GM18907 (cell line): Measurements from ENCODE around the gene TMEM229A.
"Not testable (repeated sequence)": the region's sequence is repeated elsewhere in the genome, so short reads cannot be mapped to it uniquely, and the experiment has no call there.

Experiments
- ATAC-seq: cut with Tn5 transposase; IDR thresholded peaks from one replicate; pipeline ENCODE4 v1.9.1; 2021; ENCODE audit warnings: mild to moderate bottlenecking, moderate library complexity; ENCODE audit not compliant: unreplicated experiment

The TMEM229A gene

GRCh38 chr7:124032369-124033094 lies at the start of gene TMEM229A:
Gene TMEM229A, minus strand, starts transcription at chr7:124033067. Its CDS starts 64 bp downstream, at chr7:124033003.
- peak; percentile 68 for ATAC-seq

DNA sequence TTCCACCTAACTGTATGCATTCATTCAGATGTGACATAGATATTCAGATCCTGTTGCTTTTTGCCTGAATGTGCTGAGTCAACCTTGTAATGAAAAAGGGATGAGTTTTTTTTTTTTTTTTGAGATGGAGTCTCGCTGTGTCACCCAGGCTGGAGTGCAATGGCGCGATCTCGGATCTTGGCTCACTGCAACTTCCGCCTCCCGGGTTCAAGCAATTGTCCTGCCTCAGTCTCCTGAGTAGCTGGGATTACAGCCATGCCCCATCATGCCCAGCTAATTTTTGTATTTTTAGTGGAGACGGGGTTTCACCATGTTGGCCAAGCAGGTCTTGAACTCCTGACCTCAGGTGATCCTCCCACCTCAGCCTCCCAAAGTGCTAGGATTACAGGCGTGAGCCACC lies 49.4 kb upstream of the TMEM229A start:
- not testable (repeated sequence) for ATAC-seq

DNA sequence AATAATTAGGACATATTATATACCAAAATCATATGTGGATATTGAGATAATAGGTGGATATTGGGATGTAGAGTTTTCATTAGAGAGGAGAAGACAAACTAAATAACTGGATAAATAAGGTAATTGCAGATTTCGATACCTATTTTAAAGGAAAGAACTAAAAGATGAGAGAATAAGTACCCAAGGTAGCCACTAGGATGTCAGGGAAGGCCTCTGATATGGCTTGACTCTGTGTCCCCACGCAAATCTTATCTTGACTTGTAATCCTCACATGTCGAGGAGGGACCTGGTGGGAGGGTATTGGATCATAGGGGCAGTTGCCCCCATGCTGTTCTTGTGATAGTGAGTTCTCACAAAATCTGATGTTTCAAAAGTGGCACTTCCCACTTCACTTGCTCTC lies 44.7 kb upstream of the TMEM229A start:
- no peak for ATAC-seq

DNA sequence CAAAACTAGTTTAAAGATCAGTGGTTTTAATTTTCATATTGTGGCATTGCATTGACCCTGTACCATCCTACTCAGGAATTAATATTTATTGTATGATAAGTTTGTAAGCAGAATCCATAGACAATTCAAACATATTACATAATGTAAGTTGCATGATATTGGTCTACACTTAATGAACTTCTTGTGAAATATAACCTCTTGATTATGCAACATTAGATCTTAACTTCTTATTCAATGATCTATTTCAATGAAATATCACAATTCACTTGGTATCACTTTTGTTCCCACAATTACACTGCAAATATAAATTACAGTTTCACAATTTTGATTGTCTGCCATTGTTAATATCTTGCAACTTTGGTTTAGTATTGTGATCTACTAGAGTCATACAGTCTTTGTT lies 44.0 kb upstream of the TMEM229A start:
- ATAC-seq, result no peak

GRCh38 chr7:124074007-124074406 lies 41.1 kb upstream of the TMEM229A start:
- no peak for ATAC-seq

DNA sequence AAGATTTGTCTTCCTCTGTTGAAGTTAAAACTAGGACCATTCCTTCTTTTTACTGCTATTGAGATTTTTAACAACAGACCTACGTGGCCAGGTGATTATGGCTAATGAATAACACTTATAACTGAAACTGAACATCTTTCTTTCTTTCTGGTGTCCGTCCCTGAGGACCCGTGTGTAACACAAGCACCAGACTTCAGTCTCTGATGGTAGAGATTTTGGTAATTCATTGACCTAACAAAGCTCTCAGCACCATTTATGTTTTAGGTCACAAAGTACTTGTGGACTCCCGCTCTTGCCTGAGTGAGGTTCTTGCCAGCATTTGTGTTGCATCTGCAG lies 40.4 kb upstream of the TMEM229A start:
- no peak for ATAC-seq

DNA sequence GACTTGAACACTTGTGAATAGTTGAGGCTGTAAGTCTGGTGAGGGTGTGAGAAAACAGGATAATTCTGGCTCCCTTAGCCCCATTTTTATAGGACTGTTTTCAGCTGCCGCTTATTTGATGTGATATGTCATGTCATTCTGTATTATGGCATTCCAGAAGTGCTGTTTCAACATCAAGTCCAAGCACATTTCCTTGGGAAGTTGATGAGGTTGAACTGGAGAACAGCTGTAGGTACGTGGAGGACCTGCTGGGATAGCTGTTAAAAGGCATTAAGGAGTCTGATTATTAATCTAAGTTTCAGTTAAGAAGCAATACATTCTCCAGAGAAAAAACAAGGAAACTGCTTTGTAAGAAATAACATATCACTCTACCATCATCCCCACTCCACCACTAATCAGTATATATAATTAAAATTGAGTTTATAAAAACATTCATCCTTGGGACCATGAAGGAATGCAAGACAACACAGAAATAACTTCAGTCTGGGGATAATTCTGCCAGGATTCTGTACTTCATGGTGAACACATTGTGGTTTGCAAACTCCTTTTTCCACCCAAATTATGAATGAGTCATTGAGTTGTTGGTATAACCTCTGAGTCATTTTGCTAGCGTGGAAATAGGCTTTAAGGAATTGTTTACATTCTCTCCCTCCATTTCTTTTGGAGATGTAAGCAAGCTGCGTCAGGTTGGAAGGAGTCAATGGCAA lies 39.9 kb upstream of the TMEM229A start:
- no peak for ATAC-seq

DNA sequence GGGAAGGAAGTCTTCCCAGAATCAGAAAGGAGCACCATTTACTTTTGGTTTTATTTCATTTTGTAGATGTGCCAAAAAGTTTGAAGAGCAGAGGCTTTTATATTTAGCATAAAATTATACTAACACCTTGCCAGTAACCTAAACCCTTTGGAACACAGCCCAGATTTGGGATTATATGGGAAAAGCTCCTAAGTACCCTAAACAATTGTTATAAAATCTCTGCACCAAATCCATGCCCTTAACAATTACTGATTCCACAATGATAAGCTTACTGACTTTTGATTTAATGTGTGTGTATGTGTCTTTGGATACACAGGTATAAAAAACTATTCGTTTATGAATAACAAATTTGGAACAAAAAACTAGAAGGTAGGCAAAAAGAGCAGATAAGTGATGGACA lies 39.0 kb upstream of the TMEM229A start:
- ATAC-seq, result no peak

DNA sequence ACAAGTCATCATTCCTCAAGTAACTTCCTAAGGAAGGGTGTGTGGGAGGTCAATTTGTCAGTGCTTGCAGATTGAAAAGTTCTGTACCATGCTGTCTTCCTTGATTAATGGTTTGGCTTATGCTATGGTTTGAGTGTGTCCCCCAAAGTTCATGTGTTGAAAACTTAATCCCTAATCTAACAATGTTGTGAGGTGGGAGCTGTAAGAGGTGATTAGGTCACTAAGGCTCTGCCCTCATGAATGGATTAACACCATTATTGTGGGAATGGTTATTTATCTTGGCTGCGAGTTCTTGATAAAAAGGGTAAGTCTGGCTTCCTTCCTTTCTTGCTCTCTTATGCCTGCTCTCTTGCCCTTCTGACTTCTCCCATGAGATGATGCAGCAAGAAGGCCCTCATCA lies 29.3 kb upstream of the TMEM229A start:
- ATAC-seq, result no peak

DNA sequence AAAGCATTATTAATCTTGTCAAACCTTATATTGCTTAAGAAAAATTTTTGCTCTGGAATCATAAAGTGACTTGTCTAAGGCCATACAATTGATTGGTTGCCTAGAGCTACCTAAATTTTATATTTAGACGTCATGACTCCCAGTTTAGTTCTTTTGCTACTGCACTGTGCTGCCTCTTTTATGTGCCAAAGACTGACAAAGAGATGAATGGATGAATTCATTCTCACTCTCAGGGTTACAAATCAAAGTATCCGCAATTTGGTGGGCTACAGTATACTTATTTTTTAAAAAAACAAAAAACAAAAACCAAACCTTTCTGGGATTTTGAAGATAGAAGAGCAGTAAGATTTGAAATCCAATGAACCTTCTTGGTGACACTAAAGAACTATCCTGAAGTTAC lies 27.7 kb upstream of the TMEM229A start:
- no peak for ATAC-seq

DNA sequence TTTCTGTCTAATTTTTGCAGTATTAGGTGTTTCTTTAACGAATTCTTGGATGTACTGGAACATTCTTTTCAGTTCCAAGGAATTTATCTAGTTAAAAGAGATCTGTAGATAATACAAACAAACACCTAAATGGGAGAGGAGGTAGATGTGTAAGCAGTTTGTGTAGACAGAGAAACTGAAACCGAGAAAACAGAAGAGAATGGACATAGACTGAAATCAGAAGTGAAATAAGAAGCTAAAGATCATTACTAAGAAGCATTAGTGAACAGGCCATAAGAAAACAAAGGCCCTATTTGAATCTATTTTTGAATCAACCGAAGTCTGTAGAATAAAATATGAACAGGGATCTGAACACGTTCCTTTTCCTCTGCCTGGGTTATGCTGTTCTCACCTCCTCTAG lies 26.5 kb upstream of the TMEM229A start:
- peak; percentile 99 for ATAC-seq

DNA sequence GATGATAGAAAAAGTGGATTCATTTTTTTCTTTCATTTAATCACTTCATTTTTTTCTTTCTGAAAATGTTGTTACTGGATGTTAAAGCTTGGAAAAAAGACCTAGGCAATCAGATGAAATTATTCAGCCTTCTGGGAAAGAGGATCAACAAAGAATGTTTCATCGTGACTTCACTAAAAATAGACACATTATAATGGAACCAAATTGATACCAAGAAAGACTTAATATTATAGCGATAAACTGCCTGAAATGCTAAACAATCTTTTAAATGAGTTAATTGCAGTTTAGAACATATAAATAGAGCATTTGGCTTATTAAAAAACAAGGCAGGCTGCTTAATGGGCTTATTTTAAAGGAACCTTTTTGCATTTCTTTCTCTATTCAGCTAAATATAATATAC lies 25.6 kb upstream of the TMEM229A start:
- ATAC-seq, result no peak

DNA sequence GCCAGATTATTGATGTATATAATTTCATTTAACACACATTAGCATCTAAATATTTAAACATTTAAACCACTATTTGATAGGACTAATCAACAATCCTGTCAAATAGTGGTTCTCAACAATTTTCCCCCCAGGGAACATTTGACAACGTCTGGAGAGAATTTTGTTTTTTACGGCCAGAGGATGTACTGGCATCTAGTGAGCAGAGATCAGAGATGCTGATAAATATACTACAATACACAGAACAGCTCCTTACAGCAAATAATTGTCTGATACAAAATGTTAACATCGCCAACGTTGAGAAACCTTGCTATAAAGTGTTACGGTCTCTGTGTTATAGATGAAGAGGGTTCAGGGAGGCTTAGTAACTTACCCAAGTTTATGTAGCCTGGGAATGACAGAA lies 25.0 kb upstream of the TMEM229A start:
- no peak for ATAC-seq

- ATAC-seq, result no peak
Measured at GRCh38 chr7:124056234-124056633, 23.4 kb upstream of the TMEM229A start.

- ATAC-seq, result no peak
Measured at GRCh38 chr7:124051681-124052377, 19.0 kb upstream of the TMEM229A start.

GRCh38 chr7:124042826-124043225 lies 10.0 kb upstream of the TMEM229A start:
- no peak for ATAC-seq

GRCh38 chr7:124041439-124041838 lies 8.6 kb upstream of the TMEM229A start:
- no peak for ATAC-seq

DNA sequence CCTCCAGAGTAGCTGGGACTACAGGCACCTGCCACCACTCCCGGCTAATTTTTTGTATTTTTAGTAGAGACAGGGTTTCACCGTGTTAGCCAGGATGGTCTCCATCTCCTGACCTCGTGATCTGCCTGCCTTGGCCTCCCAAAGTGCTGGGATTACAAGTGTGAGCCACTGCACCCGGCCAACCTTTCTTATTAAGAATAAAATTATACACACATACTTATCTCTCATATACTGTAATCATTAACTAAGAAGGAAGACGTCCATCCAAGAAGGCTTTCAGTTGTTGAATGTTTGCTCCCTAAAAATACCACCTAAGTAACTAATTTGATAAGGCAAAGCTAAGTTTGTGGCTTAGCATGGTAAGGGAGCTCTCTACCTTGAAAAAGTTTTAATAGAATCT lies 5.0 kb upstream of the TMEM229A start:
- ATAC-seq, result not testable (repeated sequence)

GRCh38 chr7:124035706-124036105 lies 2.8 kb upstream of the TMEM229A start:
- ATAC-seq, result no peak

DNA sequence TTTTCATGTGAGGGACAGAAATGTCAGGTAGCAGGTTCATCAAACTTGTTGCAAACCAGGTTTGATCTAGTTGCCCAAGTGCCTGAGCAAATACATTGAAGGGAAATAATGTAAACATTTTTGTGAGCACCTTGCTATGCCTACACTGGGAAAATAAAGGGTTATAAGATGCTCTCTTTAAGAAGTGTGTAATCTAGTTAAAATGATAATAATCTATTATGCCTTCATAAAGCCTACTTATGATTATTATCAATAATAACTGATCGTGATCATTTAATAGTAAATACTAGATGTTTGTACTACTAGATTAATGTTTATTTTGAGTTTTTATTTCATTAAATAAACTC lies 1.9 kb upstream of the TMEM229A start:
- ATAC-seq, result no peak

DNA sequence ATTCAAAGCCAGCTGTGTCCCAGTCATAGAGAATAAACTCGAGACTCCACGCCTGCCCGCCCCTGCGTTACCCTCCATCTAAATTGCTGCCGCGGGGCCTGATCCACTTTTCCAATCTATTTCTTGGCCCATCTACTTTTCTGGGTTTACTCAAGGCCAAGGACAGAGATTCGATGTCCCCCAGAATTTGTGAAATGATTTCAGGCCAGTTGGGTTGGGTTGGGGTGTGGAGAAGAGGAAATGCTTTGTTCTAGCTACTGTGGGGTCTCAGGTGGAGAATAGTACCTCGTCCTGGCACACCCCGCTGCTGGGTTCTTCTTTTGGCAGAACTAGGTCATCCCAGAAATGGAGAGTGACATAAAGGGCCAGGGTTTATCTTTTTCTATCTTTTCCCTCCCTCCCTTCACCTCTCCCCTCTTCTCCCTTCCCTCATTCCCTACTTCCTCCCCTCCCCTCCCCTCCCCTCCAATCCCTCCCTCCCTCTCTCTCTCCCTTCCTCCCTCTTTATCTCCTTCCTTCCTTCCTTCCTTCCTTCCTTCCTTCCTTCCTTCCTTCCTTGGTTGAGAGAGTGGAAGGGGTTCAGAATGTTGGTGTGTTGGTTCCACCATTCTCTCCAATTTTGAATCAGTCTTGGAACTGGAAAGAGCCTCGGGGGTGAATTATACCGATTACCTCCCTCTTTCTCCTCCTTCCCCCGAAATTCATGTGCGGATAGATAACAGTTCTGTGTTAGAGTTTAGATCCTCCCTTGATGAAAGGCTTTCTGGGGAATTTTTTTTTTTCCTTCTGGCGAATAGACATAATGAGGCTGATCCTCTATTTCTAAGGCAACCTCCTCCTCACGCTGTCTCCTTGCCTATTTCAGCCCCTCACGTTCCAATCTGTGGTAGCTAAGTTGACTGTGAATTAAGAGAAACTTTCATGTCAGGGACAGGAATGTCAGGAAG lies 1.2 kb upstream of the TMEM229A start:
- ATAC-seq, result no peak
